Mucosa of rectum (tissue), 2 donors: ENCODE measurements around the gene FBLN2.

Source experiments
- H3K27ac ChIP-seq, 2 donors: one replicate each; pipeline ENCODE4 v1.7.0; 2013; ENCODE audit warnings: inconsistent platforms in 2 of 2, low read depth in 2 of 2, low read length in 2 of 2
- H3K27me3 ChIP-seq, 2 donors: one replicate each; pipeline ENCODE4 v1.7.0; 2013; ENCODE audit warnings: low read length in 2 of 2; ENCODE audit not compliant: control insufficient read depth in 2 of 2, insufficient read depth in 2 of 2
- H3K36me3 ChIP-seq, 2 donors: one replicate each; pipeline ENCODE4 v1.7.0; 2013; ENCODE audit warnings: low read length in 2 of 2; ENCODE audit not compliant: control insufficient read depth in 2 of 2, insufficient read depth in 2 of 2
- H3K4me1 ChIP-seq, 2 donors: one replicate each; pipeline ENCODE4 v1.7.0; 2013; ENCODE audit warnings: low read length in 2 of 2, mild to moderate bottlenecking in 1 of 2; ENCODE audit not compliant: control insufficient read depth in 2 of 2, insufficient read depth in 2 of 2
- H3K4me3 ChIP-seq, 2 donors: one replicate each; pipeline ENCODE4 v1.7.0; 2013; ENCODE audit warnings: low read length in 2 of 2
- H3K9ac ChIP-seq, 2 donors: one replicate each; pipeline ENCODE4 v1.7.0; 2013; ENCODE audit warnings: low read length in 2 of 2, low read depth in 1 of 2, mild to moderate bottlenecking in 1 of 2
- H3K9me3 ChIP-seq, 2 donors: one replicate each; pipeline ENCODE4 v1.7.0; 2013; ENCODE audit warnings: low read length in 2 of 2; ENCODE audit not compliant: control insufficient read depth in 2 of 2
- donor health status: healthy.
- donor health status: Normal muscosa, but diverticular disease.

The FBLN2 gene

GRCh38 chr3:13580256-13581023, 31.5 kb downstream of the FBLN2 start:
- Histone ChIP-seq H3K9ac (no peak overlapping the region), H3K27me3 (no peaks in the 10 kb centered on the region), H3K9me3 (no peaks in the 10 kb centered on the region), H3K4me3 (no peak overlapping the region), H3K36me3 (no peaks in the 10 kb centered on the region), H3K27ac (no peak overlapping the region), H3K4me1 (no peaks in the 10 kb centered on the region)

GRCh38 chr3:13581485-13582365, 32.8 kb downstream of the FBLN2 start:
- Histone ChIP-seq H3K9me3 (no peaks in the 10 kb centered on the region), H3K36me3 (no peaks in the 10 kb centered on the region), H3K4me3 (no peak overlapping the region), H3K4me1 (no peaks in the 10 kb centered on the region), H3K27me3 (no peaks in the 10 kb centered on the region), H3K27ac (no peak overlapping the region), H3K9ac (no peak overlapping the region)

GRCh38 chr3:13582366-13583250, 33.7 kb downstream of the FBLN2 start:
- Histone ChIP-seq H3K36me3 (no peaks in the 10 kb centered on the region), H3K27ac (no peak overlapping the region), H3K9me3 (no peaks in the 10 kb centered on the region), H3K27me3 (no peaks in the 10 kb centered on the region), H3K9ac (no peak overlapping the region), H3K4me3 (no peak overlapping the region), H3K4me1 (no peaks in the 10 kb centered on the region)

- no peaks in the 10 kb centered on the region for H3K36me3 ChIP-seq
- H3K27ac ChIP-seq: no peak overlapping the region
- H3K9me3 ChIP-seq: no peaks in the 10 kb centered on the region
- H3K27me3 ChIP-seq: no peaks in the 10 kb centered on the region
- no peaks in the 10 kb centered on the region for H3K4me1 ChIP-seq
- H3K4me3 ChIP-seq: no peak overlapping the region
- H3K9ac ChIP-seq: no peak overlapping the region
These were observed 34.6 kb downstream of the FBLN2 start for GRCh38 chr3:13583251-13584180.

- Histone ChIP-seq H3K9me3 (no peaks in the 10 kb centered on the region), H3K36me3 (no peaks in the 10 kb centered on the region), H3K27ac (no peak overlapping the region), H3K4me1 (no peaks in the 10 kb centered on the region), H3K4me3 (no peak overlapping the region), H3K27me3 (no peaks in the 10 kb centered on the region), H3K9ac (no peak overlapping the region)
These were observed 35.5 kb downstream of the FBLN2 start for GRCh38 chr3:13584427-13584891.

- Histone ChIP-seq H3K27ac (no peak overlapping the region), H3K4me3 (no peak overlapping the region), H3K36me3 (no peaks in the 10 kb centered on the region), H3K27me3 (no peaks in the 10 kb centered on the region), H3K9me3 (no peaks in the 10 kb centered on the region), H3K9ac (no peak overlapping the region), H3K4me1 (no peaks in the 10 kb centered on the region)
These were observed 36.0 kb downstream of the FBLN2 start for GRCh38 chr3:13584901-13585300.

GRCh38 chr3:13587442-13587841, 38.5 kb downstream of the FBLN2 start:
- no peaks in the 10 kb centered on the region for H3K36me3 ChIP-seq

GRCh38 chr3:13588221-13588701, 39.3 kb downstream of the FBLN2 start:
- Histone ChIP-seq H3K4me1 (no peaks in the 10 kb centered on the region), H3K27ac (no peak overlapping the region), H3K4me3 (no peak overlapping the region), H3K36me3 (no peaks in the 10 kb centered on the region), H3K9ac (no peak overlapping the region), H3K27me3 (no peaks in the 10 kb centered on the region), H3K9me3 (no peaks in the 10 kb centered on the region)

More at GRCh38 chr3:13587442-13587841, 38.5 kb downstream of the FBLN2 start:
- Histone ChIP-seq H3K9ac (no peak overlapping the region), H3K27me3 (no peaks in the 10 kb centered on the region), H3K27ac (no peak overlapping the region), H3K4me1 (no peaks in the 10 kb centered on the region), H3K4me3 (no peak overlapping the region), H3K9me3 (no peaks in the 10 kb centered on the region)

GRCh38 chr3:13588993-13589392, 40.1 kb downstream of the FBLN2 start:
- Histone ChIP-seq H3K27ac (no peak overlapping the region), H3K27me3 (peaks cover 0 to 2% of the 10 kb centered on the region in 2 donors), H3K9ac (no peak overlapping the region), H3K4me3 (no peak overlapping the region), H3K36me3 (no peaks in the 10 kb centered on the region), H3K9me3 (no peaks in the 10 kb centered on the region), H3K4me1 (no peaks in the 10 kb centered on the region)
